Liver (tissue), 10 donors: ENCODE results near the gene MFSD11. TPM values are rescaled to one million over a fixed set of nuclear protein-coding genes. Genes with fewer than 3 reads are reported as not detected.

Source experiments
- DNase-seq: peaks from one replicate; pipeline ENCODE4 v3.0.0-alpha.2; 2017; ENCODE audit warnings: low spot score
- H3K27ac ChIP-seq, 2 donors: one replicate each; pipeline ENCODE4 v1.7.0; 2013; ENCODE audit warnings: inconsistent platforms in 2 of 2, low read length in 2 of 2, control low read depth in 1 of 2, low read depth in 1 of 2, mild to moderate bottlenecking in 1 of 2
- H3K27me3 ChIP-seq, 4 donors: one replicate each; pipeline versions ENCODE4 v1.6.1 to v1.7.0; 2013; ENCODE audit warnings: low read length in 3 of 4, inconsistent platforms in 1 of 4, mild to moderate bottlenecking in 1 of 4, moderate library complexity in 1 of 4; ENCODE audit not compliant: control insufficient read depth in 4 of 4, insufficient read depth in 4 of 4
- H3K36me3 ChIP-seq, 4 donors: one replicate each; pipeline versions ENCODE4 v1.6.1 to v1.7.0; 2013; ENCODE audit warnings: low read length in 3 of 4, mild to moderate bottlenecking in 3 of 4, low read depth in 1 of 4, moderate library complexity in 1 of 4; ENCODE audit not compliant: control insufficient read depth in 4 of 4, insufficient read depth in 3 of 4
- H3K4me1 ChIP-seq, 4 donors: one replicate each; pipeline versions ENCODE4 v1.6.1 to v1.7.0; 2013; ENCODE audit warnings: low read length in 3 of 4, mild to moderate bottlenecking in 3 of 4, moderate library complexity in 1 of 4; ENCODE audit not compliant: control insufficient read depth in 4 of 4, insufficient read depth in 4 of 4
- H3K4me3 ChIP-seq, 3 donors: one replicate each; pipeline versions ENCODE4 v1.6.1 to v1.7.0; 2013; ENCODE audit warnings: low read length in 3 of 3, control low read depth in 1 of 3, low read depth in 1 of 3, mild to moderate bottlenecking in 1 of 3
- H3K9ac ChIP-seq, 2 donors: one replicate each; pipeline ENCODE4 v1.7.0; 2013; ENCODE audit warnings: low read length in 2 of 2, mild to moderate bottlenecking in 2 of 2, moderate library complexity in 2 of 2, control low read depth in 1 of 2, low read depth in 1 of 2
- H3K9me3 ChIP-seq, 4 donors: one replicate each; pipeline versions ENCODE4 v1.6.1 to v1.7.0; 2013; ENCODE audit warnings: low read length in 3 of 4; ENCODE audit not compliant: control insufficient read depth in 4 of 4
- EGR1 ChIP-seq, 2 donors: IDR thresholded peaks; 2 replicates each; pipeline ENCODE4 v1.6.1; 2016 to 2018; ENCODE audit warnings: antibody characterized with exemption in 2 of 2, low read depth in 2 of 2
- FOXA2 ChIP-seq: IDR thresholded peaks from 2 replicates; pipeline ENCODE4 v1.6.1; 2016; ENCODE audit warnings: antibody characterized with exemption
- GABPA ChIP-seq, 2 donors: IDR thresholded peaks in 1 of 2; conservative IDR thresholded peaks in 1 of 2; 2 replicates each; pipeline ENCODE4 v1.6.1; 2016; ENCODE audit warnings: antibody characterized with exemption in 2 of 2, mild to moderate bottlenecking in 1 of 2, moderate library complexity in 1 of 2
- HNF4A ChIP-seq, 2 donors: conservative IDR thresholded peaks; 2 replicates each; pipeline ENCODE4 v1.6.1; 2016; ENCODE audit warnings: antibody characterized with exemption in 2 of 2, mild to moderate bottlenecking in 2 of 2
- HNF4G ChIP-seq: IDR thresholded peaks from 2 replicates; pipeline ENCODE4 v1.6.1; 2016; ENCODE audit warnings: antibody characterized with exemption
- JUND ChIP-seq, 2 donors: IDR thresholded peaks; 2 replicates each; pipeline ENCODE4 v1.6.1; 2016; ENCODE audit warnings: antibody characterized with exemption in 2 of 2
- NR2F2 ChIP-seq: IDR thresholded peaks from 2 replicates; pipeline ENCODE4 v1.6.1; 2016; ENCODE audit warnings: antibody characterized with exemption
- RXRA ChIP-seq, 2 donors: IDR thresholded peaks; 2 replicates each; pipeline ENCODE4 v1.6.1; 2017 to 2018; ENCODE audit warnings: antibody characterized with exemption in 2 of 2, mild to moderate bottlenecking in 1 of 2
- SP1 ChIP-seq: IDR thresholded peaks from 2 replicates; pipeline ENCODE4 v1.6.1; 2018; ENCODE audit warnings: antibody characterized with exemption, mild to moderate bottlenecking
- TAF1 ChIP-seq: conservative IDR thresholded peaks from 2 replicates; pipeline ENCODE4 v1.6.1; 2016; ENCODE audit warnings: antibody characterized with exemption, mild to moderate bottlenecking
- YY1 ChIP-seq: IDR thresholded peaks from 2 replicates; pipeline ENCODE4 v1.6.1; 2016; ENCODE audit warnings: antibody characterized with exemption, mild to moderate bottlenecking
- WGBS: extraction: QIAGEN DNeasy Blood & Tissue Kit; methylation state at CpG from one replicate; pipeline ENCODE4 v1.1.7; 2013; 5-methylcytosine and 5-hydroxymethylcytosine counted together
- polyA plus RNA-seq, 2 donors: library from polyadenylated mRNA; stranded (reverse) in 1 of 2; unstranded in 1 of 2; fragments of 200-250 nt in 1 of 2; fragments of >200 nt in 1 of 2; fragmentation: Nextera tagmentation in 1 of 2; extraction: Ambion mirVana in 1 of 2; gene quantifications; one replicate each; pipeline versions ENCODE4 v1.2.1 to v1.2.3, GENCODE V29; 2013 to 2015
- small RNA-seq: library from RNA; depleted of rRNA; stranded (forward); fragments of <200 nt; gene quantifications from one replicate; pipeline ENCODE3, GENCODE V24; 2014
- total RNA-seq, 2 donors: library from RNA; depleted of rRNA; stranded (reverse); fragments of >200 nt; gene quantifications; one replicate each; pipeline ENCODE4 v1.2.3, GENCODE V29; 2014
- TF ChIP-seq, protein P1 (sequence below): IDR thresholded peaks from 2 replicates; pipeline ENCODE4 v1.6.1; 2016; ENCODE audit warnings: antibody characterized with exemption, mild to moderate bottlenecking
- TF ChIP-seq, protein P2 (sequence below): IDR thresholded peaks from 2 replicates; pipeline ENCODE4 v1.6.1; 2016; ENCODE audit warnings: antibody characterized with exemption
- TF ChIP-seq, protein P3 (sequence below): fragments of 150-350 bp; IDR thresholded peaks from 2 replicates; pipeline ENCODE4 v1.5.1; 2017; ENCODE audit warnings: improper control_type of control experiment, low read depth, low read length; ENCODE audit not compliant: missing input control
- TF ChIP-seq, protein P4 (sequence below): IDR thresholded peaks from 2 replicates; pipeline ENCODE4 v1.6.1; 2016; ENCODE audit warnings: antibody characterized with exemption
- donor health status: healthy.
- donor health status: healthy.
- donor health status: healthy.
- donor health status: healthy.
- donor health status: healthy.

The MFSD11 gene
- total and polyA plus RNA-seq, 4 donors, result 8.6 to 26.9 (median 17.5) TPM

DNA sequence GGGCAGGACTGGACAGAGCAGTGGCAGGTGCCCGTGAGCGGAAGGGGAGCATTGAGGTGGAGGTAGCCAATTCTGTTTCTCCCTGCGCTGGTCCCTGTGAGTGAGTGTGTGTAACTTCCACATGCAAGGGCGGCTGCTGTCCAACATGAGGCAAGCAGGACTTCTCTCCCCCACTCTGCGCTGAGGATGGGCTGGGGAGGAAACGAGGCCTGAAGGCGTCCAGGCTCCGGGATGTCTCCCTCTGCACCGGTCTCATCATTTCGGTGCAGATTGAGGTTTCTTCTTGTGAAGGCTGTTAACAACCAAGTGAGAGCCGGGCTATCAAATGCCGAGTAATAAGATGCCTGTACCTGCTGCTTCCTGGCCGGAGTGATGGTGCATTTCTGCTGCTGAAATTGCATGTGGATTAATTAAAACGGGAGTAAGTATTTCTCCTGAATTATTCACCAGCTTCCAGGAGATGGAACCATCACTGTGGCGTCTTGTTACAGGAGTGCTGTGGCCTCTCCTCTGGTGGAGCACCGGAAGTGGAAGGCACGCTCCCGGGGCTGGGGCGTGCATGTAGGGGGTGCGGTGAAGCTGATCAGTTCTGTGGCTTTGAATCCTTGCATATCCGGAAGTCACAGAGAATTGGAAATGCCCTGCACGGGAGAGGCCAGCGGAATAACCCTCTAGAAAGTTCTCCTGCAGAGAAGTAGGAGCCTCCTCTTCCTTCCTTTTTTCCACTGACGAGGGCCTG is 88.6 kb downstream of the MFSD11 start:
- H3K36me3 ChIP-seq, result no peaks in the 10 kb centered on the region
- H3K27ac ChIP-seq, result no peak overlapping the region
- H3K4me3 ChIP-seq, result no peak overlapping the region
- H3K27me3 ChIP-seq, result no peaks in the 10 kb centered on the region
- DNase-seq, result no peak
- no peaks in the 10 kb centered on the region for H3K4me1 ChIP-seq
- 70% methylated on average over 24 of the region's 24 CpGs for WGBS
- H3K9ac ChIP-seq, result no peak overlapping the region
- TF ChIP-seq JUND (IDR thresholded peaks at IDR 0.05), result no peak
- TF ChIP-seq, protein P1, sequence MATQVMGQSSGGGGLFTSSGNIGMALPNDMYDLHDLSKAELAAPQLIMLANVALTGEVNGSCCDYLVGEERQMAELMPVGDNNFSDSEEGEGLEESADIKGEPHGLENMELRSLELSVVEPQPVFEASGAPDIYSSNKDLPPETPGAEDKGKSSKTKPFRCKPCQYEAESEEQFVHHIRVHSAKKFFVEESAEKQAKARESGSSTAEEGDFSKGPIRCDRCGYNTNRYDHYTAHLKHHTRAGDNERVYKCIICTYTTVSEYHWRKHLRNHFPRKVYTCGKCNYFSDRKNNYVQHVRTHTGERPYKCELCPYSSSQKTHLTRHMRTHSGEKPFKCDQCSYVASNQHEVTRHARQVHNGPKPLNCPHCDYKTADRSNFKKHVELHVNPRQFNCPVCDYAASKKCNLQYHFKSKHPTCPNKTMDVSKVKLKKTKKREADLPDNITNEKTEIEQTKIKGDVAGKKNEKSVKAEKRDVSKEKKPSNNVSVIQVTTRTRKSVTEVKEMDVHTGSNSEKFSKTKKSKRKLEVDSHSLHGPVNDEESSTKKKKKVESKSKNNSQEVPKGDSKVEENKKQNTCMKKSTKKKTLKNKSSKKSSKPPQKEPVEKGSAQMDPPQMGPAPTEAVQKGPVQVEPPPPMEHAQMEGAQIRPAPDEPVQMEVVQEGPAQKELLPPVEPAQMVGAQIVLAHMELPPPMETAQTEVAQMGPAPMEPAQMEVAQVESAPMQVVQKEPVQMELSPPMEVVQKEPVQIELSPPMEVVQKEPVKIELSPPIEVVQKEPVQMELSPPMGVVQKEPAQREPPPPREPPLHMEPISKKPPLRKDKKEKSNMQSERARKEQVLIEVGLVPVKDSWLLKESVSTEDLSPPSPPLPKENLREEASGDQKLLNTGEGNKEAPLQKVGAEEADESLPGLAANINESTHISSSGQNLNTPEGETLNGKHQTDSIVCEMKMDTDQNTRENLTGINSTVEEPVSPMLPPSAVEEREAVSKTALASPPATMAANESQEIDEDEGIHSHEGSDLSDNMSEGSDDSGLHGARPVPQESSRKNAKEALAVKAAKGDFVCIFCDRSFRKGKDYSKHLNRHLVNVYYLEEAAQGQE, result no peak
- no peak for TF ChIP-seq FOXA2
- TF ChIP-seq RXRA (IDR thresholded peaks at IDR 0.05), result no peak
- no peak for TF ChIP-seq SP1
- no peak for TF ChIP-seq TAF1
- TF ChIP-seq EGR1 (IDR thresholded peaks at IDR 0.05; ENCODE audit: low read depth in 2 of 2), result no peak
- no peak for TF ChIP-seq GABPA (IDR thresholded peaks at IDR 0.05 in 1 of 2, conservative IDR thresholded peaks at IDR 0.05 in 1 of 2)
- TF ChIP-seq, protein P2, sequence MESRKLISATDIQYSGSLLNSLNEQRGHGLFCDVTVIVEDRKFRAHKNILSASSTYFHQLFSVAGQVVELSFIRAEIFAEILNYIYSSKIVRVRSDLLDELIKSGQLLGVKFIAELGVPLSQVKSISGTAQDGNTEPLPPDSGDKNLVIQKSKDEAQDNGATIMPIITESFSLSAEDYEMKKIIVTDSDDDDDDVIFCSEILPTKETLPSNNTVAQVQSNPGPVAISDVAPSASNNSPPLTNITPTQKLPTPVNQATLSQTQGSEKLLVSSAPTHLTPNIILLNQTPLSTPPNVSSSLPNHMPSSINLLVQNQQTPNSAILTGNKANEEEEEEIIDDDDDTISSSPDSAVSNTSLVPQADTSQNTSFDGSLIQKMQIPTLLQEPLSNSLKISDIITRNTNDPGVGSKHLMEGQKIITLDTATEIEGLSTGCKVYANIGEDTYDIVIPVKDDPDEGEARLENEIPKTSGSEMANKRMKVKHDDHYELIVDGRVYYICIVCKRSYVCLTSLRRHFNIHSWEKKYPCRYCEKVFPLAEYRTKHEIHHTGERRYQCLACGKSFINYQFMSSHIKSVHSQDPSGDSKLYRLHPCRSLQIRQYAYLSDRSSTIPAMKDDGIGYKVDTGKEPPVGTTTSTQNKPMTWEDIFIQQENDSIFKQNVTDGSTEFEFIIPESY, result no peak
- no peak for TF ChIP-seq NR2F2
- TF ChIP-seq, protein P3, sequence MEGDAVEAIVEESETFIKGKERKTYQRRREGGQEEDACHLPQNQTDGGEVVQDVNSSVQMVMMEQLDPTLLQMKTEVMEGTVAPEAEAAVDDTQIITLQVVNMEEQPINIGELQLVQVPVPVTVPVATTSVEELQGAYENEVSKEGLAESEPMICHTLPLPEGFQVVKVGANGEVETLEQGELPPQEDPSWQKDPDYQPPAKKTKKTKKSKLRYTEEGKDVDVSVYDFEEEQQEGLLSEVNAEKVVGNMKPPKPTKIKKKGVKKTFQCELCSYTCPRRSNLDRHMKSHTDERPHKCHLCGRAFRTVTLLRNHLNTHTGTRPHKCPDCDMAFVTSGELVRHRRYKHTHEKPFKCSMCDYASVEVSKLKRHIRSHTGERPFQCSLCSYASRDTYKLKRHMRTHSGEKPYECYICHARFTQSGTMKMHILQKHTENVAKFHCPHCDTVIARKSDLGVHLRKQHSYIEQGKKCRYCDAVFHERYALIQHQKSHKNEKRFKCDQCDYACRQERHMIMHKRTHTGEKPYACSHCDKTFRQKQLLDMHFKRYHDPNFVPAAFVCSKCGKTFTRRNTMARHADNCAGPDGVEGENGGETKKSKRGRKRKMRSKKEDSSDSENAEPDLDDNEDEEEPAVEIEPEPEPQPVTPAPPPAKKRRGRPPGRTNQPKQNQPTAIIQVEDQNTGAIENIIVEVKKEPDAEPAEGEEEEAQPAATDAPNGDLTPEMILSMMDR, result no peak
- TF ChIP-seq YY1, result no peak
- no peak for TF ChIP-seq HNF4G
- H3K9me3 ChIP-seq, result no peaks in the 10 kb centered on the region

DNA sequence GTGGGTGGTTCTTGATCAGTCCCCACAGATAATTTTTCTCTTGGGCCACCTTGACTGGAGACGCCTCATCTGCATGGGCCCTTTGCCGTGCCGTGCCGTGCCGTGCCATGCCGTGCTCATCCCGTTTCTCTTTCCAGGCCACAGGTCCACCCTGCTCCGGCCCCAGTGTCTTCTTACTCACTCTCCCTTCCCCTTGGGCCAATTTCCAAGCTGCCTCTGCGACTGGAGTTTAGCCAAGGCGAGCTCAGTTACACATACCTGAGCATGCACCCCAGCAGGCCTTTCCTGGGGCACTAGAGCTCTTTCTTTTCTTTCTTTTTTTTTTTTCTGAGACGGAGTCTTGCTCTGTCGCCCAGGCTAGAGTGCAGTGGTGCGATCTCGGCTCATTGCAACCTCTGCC is 89.8 kb downstream of the MFSD11 start:
- Histone ChIP-seq H3K27ac (no peak overlapping the region), H3K4me3 (no peak overlapping the region), H3K9me3 (no peaks in the 10 kb centered on the region), H3K9ac (no peak overlapping the region), H3K36me3 (no peaks in the 10 kb centered on the region), H3K27me3 (no peaks in the 10 kb centered on the region), H3K4me1 (no peaks in the 10 kb centered on the region)
- TF ChIP-seq JUND (IDR thresholded peaks at IDR 0.05) (no peak), HNF4A (conservative IDR thresholded peaks at IDR 0.05) (no peak), TAF1 (no peak), EGR1 (IDR thresholded peaks at IDR 0.05; ENCODE audit: low read depth in 2 of 2) (no peak), NR2F2 (no peak)
- TF ChIP-seq, protein P4, sequence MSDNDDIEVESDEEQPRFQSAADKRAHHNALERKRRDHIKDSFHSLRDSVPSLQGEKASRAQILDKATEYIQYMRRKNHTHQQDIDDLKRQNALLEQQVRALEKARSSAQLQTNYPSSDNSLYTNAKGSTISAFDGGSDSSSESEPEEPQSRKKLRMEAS, result no peak
- no peak for DNase-seq
- WGBS, result 89% methylated on average over 14 of the region's 14 CpGs

Small RNA genes lying within 50 kb of the gene (small RNA-seq; reads per million reads assigned to genes)
- gene AC005837.3 (not detected), gene RF02271 (not detected), gene RNU6-97P (not detected), gene RNY4P36 (0.29 reads per million, percentile 25 among the genes with 10 or more reads in this experiment)

Other genes with a start within 250 kb of the MFSD11 start
- 1 to 10 TPM; 3.6 to 6.7 TPM for gene RHBDF2, start 236.7 kb upstream of the MFSD11 start, total RNA-seq
- gene RHBDF2, start 236.7 kb upstream of the MFSD11 start, polyA plus RNA-seq, result 1 to 10 TPM; 2.9 to 5.6 TPM
- gene CYGB, start 200.4 kb upstream of the MFSD11 start, total RNA-seq, result 1 to 10 TPM; 1.6 to 7.8 TPM
- 1 to 10 TPM in 1 of 2 donors, under 1 TPM in 1; 0.83 to 1.2 TPM for gene CYGB, start 200.4 kb upstream of the MFSD11 start, polyA plus RNA-seq
- 1 to 10 TPM in 1 of 2 donors, under 1 TPM in 1; 0.75 to 1.0 TPM for gene PRCD, start 198.1 kb upstream of the MFSD11 start, total RNA-seq
- gene PRCD, start 198.1 kb upstream of the MFSD11 start, polyA plus RNA-seq, result under 1 TPM in 1 of 2 donors, not detected in 1; 0.63 TPM
- 1 to 10 TPM; 1.3 to 2.6 TPM for gene ST6GALNAC2, start 152.3 kb upstream of the MFSD11 start, total RNA-seq
- gene ST6GALNAC2, start 152.3 kb upstream of the MFSD11 start, polyA plus RNA-seq, result under 1 TPM; 0.52 to 0.90 TPM
- 1 to 10 TPM in 1 of 2 donors, not detected in 1; 2.1 TPM for gene ST6GALNAC1, start 94.4 kb upstream of the MFSD11 start, total RNA-seq
- gene ST6GALNAC1, start 94.4 kb upstream of the MFSD11 start, polyA plus RNA-seq, result under 1 TPM; 0.16 to 0.21 TPM
- 10 to 100 TPM in 1 of 2 donors, 1 to 10 TPM in 1; 9.8 to 12.9 TPM for gene MXRA7, start 27.2 kb upstream of the MFSD11 start, total RNA-seq
- gene MXRA7, start 27.2 kb upstream of the MFSD11 start, polyA plus RNA-seq, result 10 to 100 TPM in 1 of 2 donors, 1 to 10 TPM in 1; 4.8 to 22.1 TPM
- 10 to 100 TPM; 10.6 to 16.1 TPM for gene JMJD6, start 11.5 kb upstream of the MFSD11 start, total RNA-seq
- gene JMJD6, start 11.5 kb upstream of the MFSD11 start, polyA plus RNA-seq, result 10 to 100 TPM in 1 of 2 donors, 1 to 10 TPM in 1; 9.9 to 11.8 TPM
- 10 to 100 TPM; 15.6 to 17.4 TPM for gene METTL23, start 11.3 kb upstream of the MFSD11 start, total RNA-seq
- gene METTL23, start 11.3 kb upstream of the MFSD11 start, polyA plus RNA-seq, result 10 to 100 TPM; 26.8 to 37.2 TPM
- gene SRSF2, start 788 bp upstream of the MFSD11 start, total RNA-seq, result 100 to 1,000 TPM; 171 to 184 TPM
- gene SRSF2, start 788 bp upstream of the MFSD11 start, polyA plus RNA-seq, result 100 to 1,000 TPM in 1 of 2 donors, 10 to 100 TPM in 1; 66.5 to 130 TPM
- gene MGAT5B, start 130.3 kb downstream of the MFSD11 start, total RNA-seq, result under 1 TPM in 1 of 2 donors, not detected in 1; 0.25 TPM
- under 1 TPM in 1 of 2 donors, not detected in 1; 0.02 TPM for gene MGAT5B, start 130.3 kb downstream of the MFSD11 start, polyA plus RNA-seq